Left renal cortex interstitium (tissue), 4 donors: ENCODE measurements around the gene PDE6B. TPM values are rescaled to one million over a fixed set of nuclear protein-coding genes. Genes with fewer than 3 reads are reported as not detected.

ENCODE experiments used
- DNase-seq, 4 donors: peaks; one replicate each; pipeline ENCODE4 v3.0.0-alpha.2; 2013; ENCODE audit warnings: low read depth in 4 of 4, low spot score in 2 of 4, missing footprints in 1 of 4
- polyA plus RNA-seq, 4 donors: library from polyadenylated mRNA; unstranded; fragments of 120-200 nt; gene quantifications; one replicate each; pipeline ENCODE4 v1.2.1, GENCODE V29; 2013; ENCODE audit not compliant: insufficient read length in 4 of 4

Gene PDE6B
- polyA plus RNA-seq, 4 donors: 30.0 to 50.5 (median 41.4) TPM

DNA sequence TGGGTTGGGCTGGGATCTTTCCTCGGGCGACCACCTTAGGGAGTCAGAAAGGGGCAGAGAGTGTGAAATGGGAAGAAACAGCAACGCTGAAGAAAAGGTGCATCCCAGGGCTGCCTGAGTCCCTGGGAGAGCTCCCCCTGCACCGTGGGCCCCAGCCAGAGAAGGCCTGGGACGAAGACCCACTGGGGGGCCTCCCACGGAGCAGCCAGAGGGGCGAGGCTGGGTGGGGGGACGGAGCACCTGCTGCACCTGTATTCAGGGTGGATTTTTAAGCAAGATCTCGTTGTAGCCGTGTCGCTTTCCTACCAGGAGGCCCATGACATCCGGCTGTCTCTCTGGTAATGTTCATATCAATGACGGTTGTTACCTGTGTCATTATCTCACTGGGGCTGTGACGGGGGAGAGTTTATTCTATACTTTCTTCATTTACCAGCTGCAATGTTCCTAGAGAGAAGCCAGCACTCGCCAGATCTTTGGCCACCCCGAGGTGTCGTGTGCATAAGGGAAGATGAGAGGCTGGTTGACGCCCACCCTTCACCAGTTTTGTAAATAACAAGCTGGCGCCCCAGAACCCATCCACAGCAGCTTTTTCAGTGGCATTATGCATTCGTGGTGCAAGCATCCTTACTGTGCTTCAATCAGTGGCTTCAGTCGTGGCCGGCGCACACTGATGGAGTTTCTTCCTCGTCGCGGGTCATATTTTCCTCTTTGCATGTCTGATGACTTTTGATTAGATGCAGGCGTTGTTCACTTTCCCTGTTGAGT is 74.6 kb downstream of the PDE6B start:
- DNase-seq: no peak

- DNase-seq: no peak
Observed at GRCh38 chr4:700587-701264, 75.4 kb downstream of the PDE6B start.

DNA sequence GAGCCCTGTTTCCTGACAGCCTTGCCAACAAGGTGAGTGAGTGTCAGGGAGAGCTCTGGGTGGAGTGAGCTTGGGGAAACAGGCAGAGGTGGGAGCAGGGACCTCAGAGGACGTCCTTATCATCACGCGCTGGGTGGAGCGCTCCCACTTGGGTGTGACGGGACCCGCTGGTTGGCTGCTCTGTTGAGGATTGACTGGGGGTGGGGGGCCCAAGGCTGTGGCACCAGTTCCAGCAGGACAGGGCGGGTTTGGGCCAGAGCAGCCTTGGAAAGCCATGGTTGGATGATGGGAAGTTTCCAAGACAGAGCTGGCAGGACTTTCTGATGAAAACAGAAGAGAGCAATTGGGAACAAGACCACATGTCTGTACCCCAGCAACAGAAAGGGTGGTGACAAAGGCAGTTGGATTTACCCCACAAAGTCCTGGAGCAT is 77.3 kb downstream of the PDE6B start:
- no peak for DNase-seq

- no peak for DNase-seq
Observed at GRCh38 chr4:703336-704197, 78.2 kb downstream of the PDE6B start.

DNA sequence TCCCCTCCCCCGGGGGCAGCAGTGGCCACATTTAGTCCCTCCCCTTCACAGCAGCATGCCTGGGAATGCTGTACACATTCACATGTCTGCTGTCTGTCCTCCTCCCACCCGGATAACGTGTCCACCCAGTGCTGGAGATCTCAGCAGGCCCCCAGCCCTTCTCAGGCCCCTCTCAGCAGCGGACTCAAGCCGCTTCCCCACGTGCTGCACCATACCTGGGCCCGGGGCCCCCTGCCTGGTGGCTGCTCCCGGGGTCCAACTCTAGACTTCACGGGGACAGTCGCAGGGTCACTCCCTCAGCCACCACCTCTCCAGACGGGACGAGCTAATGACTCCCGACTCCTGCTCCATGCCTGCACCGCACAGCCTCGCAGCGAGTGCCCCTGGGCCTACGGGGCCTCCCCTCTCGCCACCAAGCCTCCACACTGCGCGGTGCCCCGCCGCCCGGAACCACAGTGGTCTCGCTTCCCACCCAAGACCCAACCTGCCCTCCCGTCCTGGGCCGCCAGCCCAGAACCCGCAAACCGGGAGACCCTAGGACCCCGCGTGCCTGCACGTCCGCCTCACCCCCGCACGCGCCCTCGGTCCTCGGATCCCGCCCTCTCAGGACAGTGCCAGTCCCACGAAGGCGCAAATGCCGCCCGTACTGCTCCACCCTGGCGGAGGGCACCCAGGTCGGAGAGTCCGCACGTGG is 79.0 kb downstream of the PDE6B start:
- no peak for DNase-seq

- DNase-seq: no peak
Observed at GRCh38 chr4:704971-705277, 79.6 kb downstream of the PDE6B start.

- peak; percentile 70 to 90 (median 84) for DNase-seq
Observed at GRCh38 chr4:705278-706082, 80.1 kb downstream of the PDE6B start, which contains the start of gene PCGF3. Gene PCGF3, plus strand, starts transcription at chr4:705832. Its CDS starts 27,849 bp downstream, at chr4:733681.

DNA sequence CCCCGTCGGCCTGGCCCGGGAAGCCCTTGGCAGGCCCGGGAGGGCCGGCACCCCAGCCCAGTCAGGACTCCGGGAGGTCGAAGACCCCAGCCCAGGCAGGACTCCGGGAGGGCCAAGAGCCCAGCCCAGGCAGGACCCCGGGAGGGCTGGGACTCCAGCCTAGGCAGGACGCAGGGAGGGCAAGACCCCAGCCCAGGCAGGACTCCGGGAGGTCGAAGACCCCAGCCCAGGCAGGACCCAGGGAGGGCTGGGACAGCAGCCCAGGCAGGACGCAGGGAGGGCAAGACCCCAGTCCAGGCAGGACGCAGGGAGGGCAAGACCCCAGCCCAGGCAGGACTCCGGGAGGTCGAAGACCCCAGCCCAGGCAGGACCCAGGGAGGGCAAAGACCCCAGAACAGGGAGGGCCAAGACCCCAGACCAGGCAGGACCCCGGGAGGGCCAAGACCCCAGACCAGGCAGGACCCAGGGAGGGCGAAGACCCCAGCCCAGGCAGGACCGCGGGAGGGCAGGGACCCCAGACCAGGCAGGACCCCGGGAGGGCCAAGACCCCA is 80.8 kb downstream of the PDE6B start:
- peak in 1 of 4 donors; percentile 29 for DNase-seq

DNA sequence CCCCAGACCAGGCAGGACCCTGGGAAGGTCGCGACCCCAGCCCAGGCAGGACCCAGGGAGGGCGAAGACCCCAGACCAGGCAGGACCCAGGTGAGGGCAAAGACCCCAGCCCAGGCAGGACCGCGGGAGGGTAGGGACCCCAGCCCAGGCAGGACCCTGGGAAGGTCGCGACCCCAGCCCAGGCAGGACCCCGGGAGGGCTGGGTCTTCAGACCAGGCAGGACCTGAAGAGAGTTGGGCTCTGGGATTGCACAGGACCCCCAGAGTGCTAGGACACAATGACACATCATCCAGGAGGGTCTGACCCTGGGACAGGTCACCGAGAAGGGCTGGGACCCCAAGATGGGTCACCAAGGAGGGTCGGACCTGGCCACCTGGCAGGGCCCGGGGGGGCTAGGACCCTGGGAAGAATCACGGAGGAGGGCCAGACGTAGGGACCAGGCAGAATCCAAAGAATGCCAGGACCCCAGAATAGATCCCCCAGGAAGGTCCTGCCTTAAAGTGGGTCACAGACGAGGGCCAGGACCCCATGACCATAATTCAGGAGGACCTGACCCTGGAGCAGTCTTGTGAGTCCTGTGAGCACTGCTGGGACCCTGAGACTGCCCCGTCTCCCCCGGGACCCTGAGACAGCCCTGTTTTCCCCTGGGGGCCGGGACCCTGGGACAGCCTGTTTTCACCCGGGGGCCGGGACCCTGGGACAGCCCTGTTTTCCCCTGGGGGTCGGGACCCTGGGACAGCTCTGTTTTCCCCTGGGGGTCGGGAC is 81.6 kb downstream of the PDE6B start:
- DNase-seq: no peak

GRCh38 chr4:707929-708630 is 82.7 kb downstream of the PDE6B start:
- no peak for DNase-seq

GRCh38 chr4:708631-708933 is 83.2 kb downstream of the PDE6B start:
- DNase-seq: no peak

DNA sequence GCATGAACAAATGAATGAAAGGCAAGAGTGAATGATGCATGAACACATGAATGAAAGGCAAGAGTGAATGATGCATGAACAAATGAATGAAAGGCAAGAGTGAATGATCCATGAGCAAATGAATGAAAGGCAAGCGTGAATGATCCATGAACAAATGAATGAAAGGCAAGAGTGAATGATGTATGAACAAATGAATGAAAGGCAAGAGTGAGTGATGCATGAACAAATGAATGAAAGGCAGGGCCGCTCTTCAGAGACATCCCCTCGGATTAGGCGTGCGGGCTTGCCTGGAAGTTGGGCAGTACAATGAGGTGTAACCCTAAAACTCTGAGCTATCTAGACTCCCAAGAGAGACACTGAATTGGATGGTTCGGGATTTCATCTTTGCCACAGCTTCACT is 84.0 kb downstream of the PDE6B start:
- no peak for DNase-seq

DNA sequence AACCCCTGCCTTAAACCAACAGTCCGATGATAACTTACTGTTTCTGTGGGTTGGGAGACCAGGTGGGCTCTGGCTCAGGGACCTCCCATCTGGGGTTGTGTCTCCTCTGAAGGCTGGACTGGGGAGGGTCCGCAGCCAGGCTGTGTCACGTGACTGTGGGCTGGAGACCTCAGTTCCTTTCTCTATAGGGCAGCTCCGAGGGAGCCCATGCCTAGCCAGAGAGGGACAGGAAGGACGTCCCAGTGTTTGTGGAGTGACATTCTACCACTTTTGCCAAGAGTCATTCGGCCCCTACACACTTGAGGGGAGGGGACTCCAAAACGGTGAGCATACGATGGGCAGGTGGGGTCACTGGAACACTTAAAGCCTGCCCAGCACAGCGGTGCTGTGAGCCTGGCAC is 84.7 kb downstream of the PDE6B start:
- no peak for DNase-seq

DNA sequence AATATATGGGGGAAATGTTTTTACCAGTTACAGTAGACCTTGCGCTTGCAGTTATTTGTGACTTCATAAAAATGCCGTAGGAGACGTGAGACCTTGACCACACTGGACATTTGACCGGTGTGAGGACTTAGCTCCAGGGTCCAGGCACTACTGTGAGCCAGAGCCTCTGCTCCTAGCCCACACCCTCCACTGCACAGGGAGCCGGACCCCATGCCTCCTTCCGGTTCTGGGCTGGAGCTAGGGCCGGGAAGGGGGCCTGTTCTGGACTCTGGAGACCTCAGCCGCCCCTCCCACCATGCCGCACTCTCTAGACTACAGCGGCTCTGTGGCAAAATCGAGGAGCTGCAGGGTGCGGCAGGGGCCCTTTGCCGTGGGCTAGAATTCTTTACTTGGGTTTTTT is 85.5 kb downstream of the PDE6B start:
- no peak for DNase-seq

DNA sequence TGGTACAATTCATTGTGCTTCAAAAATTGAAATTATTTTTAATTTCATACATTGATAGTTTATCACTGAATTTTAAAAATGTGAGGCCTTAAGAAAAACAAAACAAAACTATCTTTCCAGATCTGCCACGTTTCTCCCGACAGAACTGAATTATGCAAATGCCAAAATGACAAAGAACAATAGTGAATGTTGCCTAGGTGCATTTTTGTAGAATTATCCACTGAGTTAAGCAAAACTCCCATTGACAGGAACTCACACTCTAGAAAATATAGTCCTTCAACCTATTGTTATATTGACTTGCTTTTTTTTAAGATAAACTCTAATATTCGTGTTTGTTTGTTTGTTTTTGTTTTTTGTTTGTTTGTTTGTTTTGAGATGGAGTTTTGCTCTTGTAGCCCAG is 86.7 kb downstream of the PDE6B start:
- DNase-seq: no peak

DNA sequence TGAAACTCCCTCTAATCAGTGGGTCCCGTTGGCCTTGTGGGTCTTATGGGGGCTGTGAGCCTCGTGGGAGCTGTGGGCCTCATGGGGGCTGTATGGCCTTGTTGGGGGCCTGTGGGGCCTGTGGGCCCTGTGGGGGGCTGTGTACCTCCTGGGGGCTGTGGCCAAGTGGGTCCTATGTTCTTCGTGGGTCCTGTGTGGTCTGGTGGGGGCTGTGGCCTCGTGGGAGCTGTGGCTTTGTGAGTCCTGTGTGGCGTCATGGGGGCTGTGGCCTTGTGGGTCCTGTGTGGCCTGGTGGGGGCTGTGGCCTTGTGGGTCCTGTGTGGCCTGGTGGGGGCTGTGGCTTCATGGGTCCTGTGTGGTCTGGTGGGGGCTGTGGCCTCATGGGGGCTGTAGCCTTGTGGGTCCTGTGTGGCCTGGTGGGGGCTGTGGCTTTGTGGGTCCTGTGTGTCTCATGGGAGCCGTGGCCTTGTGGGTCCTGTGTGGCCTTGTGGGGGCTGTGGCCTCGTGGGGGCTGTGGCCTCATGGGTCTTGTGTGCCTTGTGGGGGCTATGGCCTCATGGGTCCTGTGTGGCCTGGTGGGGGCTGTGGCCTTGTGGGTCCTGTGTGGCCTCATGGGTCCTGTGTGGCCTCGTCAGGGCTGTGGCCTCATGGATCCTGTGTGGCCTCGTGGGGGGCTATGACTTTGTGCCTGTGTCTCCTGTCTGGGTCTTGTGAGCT is 87.7 kb downstream of the PDE6B start:
- no peak for DNase-seq

DNA sequence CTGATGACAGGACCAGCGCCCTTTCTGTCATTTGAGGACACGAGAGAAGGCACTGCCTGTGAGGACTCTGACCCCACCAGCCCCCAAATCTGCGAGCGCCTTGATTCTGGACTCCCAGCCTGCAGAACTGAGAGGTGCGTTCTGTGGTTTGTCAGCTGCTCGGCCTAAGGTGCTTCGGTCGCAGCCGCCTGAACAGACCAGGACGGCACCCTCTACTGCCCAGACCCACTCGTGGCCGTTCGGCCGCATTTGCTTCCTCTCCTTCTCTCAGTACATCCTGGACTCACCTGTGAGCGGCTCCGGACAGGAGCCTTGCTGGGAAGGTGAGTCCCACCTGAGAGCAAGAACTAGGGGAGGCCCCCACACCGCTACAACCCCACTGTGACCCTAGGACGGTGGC is 88.7 kb downstream of the PDE6B start:
- no peak for DNase-seq
